Caco-2 (cell line): ENCODE data around the gene GSTA3. TPM values are rescaled to one million over a fixed set of nuclear protein-coding genes. Genes with fewer than 3 reads are reported as not detected.

Experiments used
- BruUV-seq: library from RNA; stranded (reverse); fragments of 400-500 nt; replicated peaks from 2 replicates; lab custom pipeline; 2021; lab: Mats Ljungman, UMichigan
- CTCF ChIA-PET: fragments of 300-600 bp; sonication (Branson Sonifier 250); formaldehyde crosslinking; loops from one replicate; lab custom pipeline; 2022; ENCODE audit warnings: antibody characterized with exemption; lab: Charles Lee
- POLR2A ChIA-PET: fragments of 300-600 bp; sonication (Branson Sonifier 250); formaldehyde crosslinking; loops from one replicate; lab custom pipeline; 2022; ENCODE audit warnings: antibody characterized with exemption; lab: Charles Lee
- DNase-seq, 2 experiments: peaks; one replicate each; pipeline versions ENCODE4 v3.0.0 to v3.0.0-alpha.2; 2020 to 2022
- H3K27me3 ChIP-seq: replicated peaks from 2 replicates; pipeline ENCODE4 v1.6.0; 2011; ENCODE audit warnings: low read length; ENCODE audit not compliant: control insufficient read depth, insufficient read depth
- H3K36me3 ChIP-seq: 2 replicates; pipeline ENCODE4 v1.5.1; 2011; ENCODE audit warnings: low read length; ENCODE audit not compliant: control insufficient read depth, insufficient read depth
- H3K4me1 ChIP-seq: fragments of 250-450 bp; sonication (Bioruptor Pico); 2 replicates; pipeline ENCODE4 v1.5.1; 2020; ENCODE audit warnings: mild to moderate bottlenecking
- H3K4me3 ChIP-seq: 2 replicates; pipeline ENCODE4 v1.5.1; 2011; ENCODE audit warnings: low read depth, mild to moderate bottlenecking, control low read depth, low read length
- H3K9me3 ChIP-seq: fragments of 250-450 bp; sonication (Bioruptor Pico); 2 replicates; pipeline ENCODE4 v1.5.1; 2020; ENCODE audit warnings: mild to moderate bottlenecking, moderate library complexity
- H3K27ac Mint-ChIP-seq: one replicate; pipeline ENCODE4 v1.8.0; 2022; ENCODE audit warnings: mixed read lengths; ENCODE audit not compliant: unreplicated experiment
- H3K27me3 Mint-ChIP-seq: one replicate; pipeline ENCODE4 v1.8.0; 2022; ENCODE audit warnings: mixed read lengths; ENCODE audit not compliant: insufficient read depth, unreplicated experiment
- H3K36me3 Mint-ChIP-seq: one replicate; pipeline ENCODE4 v1.8.0; 2022; ENCODE audit warnings: mild to moderate bottlenecking, mixed read lengths; ENCODE audit not compliant: insufficient read depth, unreplicated experiment
- H3K4me1 Mint-ChIP-seq: one replicate; pipeline ENCODE4 v1.8.0; 2022; ENCODE audit warnings: low read depth, mixed read lengths; ENCODE audit not compliant: unreplicated experiment
- H3K4me3 Mint-ChIP-seq: one replicate; pipeline ENCODE4 v1.8.0; 2022; ENCODE audit warnings: mild to moderate bottlenecking, moderate library complexity, mixed read lengths; ENCODE audit not compliant: unreplicated experiment
- H3K9me3 Mint-ChIP-seq: one replicate; pipeline ENCODE4 v1.8.0; 2022; ENCODE audit warnings: mixed read lengths; ENCODE audit not compliant: unreplicated experiment
- intact Hi-C: fragments of 100-400 bp; cut with micrococcal nuclease; formaldehyde crosslinking; loops from one replicate; pipeline ENCODE4 v1.10.0; 2022; ENCODE audit not compliant: unreplicated experiment
- total RNA-seq: library from RNA; stranded (reverse); gene quantifications from 2 replicates; pipeline ENCODE4 v1.2.3, GENCODE V29; 2022
- TF ChIP-seq, protein P1 (sequence below), 2 experiments: fragments of 200-600 bp in 1 of 2; IDR thresholded peaks; 1 replicate in 1 of 2; 2 replicates in 1 of 2; pipeline versions ENCODE4 v1.5.1 to v1.8.0; 2011 to 2022; ENCODE audit warnings: antibody characterized with exemption in 1 of 2, control low read depth in 1 of 2, inconsistent platforms in 1 of 2, low read depth in 1 of 2, low read length in 1 of 2, mild to moderate bottlenecking in 1 of 2, moderate library complexity in 1 of 2; ENCODE audit not compliant: insufficient read depth in 1 of 2, severe bottlenecking in 1 of 2, unreplicated experiment in 1 of 2

The GSTA3 gene
- total RNA-seq, 1 experiment from 2014 or later: not detected

DNA sequence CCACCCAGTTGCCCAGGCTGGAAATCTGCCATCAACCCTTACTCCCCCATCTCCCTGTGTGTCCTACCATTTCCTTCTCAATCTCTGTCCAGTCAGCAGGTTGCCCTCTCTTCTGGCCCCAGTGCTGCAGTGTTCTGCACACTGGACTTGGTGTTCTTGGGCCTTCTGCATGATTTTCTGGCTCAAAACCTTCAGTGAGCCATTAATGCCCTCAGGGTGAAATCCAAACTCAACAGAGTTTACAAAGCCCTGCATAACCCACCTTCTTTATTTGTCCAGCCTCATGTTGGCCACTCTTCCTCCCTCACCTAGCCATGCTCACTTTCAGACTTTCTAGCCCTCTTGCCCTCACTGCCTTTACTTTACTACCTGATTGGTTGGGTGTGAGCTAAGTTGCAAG, 5.0 kb upstream of the GSTA3 start:
- TF ChIP-seq, protein P1, sequence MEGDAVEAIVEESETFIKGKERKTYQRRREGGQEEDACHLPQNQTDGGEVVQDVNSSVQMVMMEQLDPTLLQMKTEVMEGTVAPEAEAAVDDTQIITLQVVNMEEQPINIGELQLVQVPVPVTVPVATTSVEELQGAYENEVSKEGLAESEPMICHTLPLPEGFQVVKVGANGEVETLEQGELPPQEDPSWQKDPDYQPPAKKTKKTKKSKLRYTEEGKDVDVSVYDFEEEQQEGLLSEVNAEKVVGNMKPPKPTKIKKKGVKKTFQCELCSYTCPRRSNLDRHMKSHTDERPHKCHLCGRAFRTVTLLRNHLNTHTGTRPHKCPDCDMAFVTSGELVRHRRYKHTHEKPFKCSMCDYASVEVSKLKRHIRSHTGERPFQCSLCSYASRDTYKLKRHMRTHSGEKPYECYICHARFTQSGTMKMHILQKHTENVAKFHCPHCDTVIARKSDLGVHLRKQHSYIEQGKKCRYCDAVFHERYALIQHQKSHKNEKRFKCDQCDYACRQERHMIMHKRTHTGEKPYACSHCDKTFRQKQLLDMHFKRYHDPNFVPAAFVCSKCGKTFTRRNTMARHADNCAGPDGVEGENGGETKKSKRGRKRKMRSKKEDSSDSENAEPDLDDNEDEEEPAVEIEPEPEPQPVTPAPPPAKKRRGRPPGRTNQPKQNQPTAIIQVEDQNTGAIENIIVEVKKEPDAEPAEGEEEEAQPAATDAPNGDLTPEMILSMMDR (IDR thresholded peaks at IDR 0.05; ENCODE audit: insufficient read depth in 1 of 2, low read depth in 1 of 2, low read length in 1 of 2, severe bottlenecking in 1 of 2, unreplicated experiment in 1 of 2): no peak
- Histone ChIP-seq H3K9me3 (no peaks in the 10 kb centered on the region), H3K4me3 (no peak overlapping the region), H3K27me3 (no peaks in the 10 kb centered on the region), H3K4me1 (peaks cover 20% of the 10 kb centered on the region), H3K36me3 (no peaks in the 10 kb centered on the region)
- peaks cover 8% of the 10 kb centered on the region for H3K9me3 Mint-ChIP-seq
- intact Hi-C loops: no loop called here
- ChIA-PET POLR2A (no interaction called here), CTCF (no interaction called here)
- DNase-seq: no peak
- peaks cover 7% of the 10 kb centered on the region for H3K4me1 Mint-ChIP-seq
- no peaks in the 10 kb centered on the region for H3K27me3 Mint-ChIP-seq
- BruUV-seq: no TSS peak
- H3K36me3 Mint-ChIP-seq: peaks cover 6% of the 10 kb centered on the region
- H3K4me3 Mint-ChIP-seq: no peak overlapping the region
- no peak overlapping the region for H3K27ac Mint-ChIP-seq

- H3K4me3 ChIP-seq: no peak overlapping the region
- DNase-seq: no peak
- Mint-ChIP-seq H3K4me3 (no peak overlapping the region), H3K27ac (no peak overlapping the region), H3K4me1 (no peaks in the 10 kb centered on the region), H3K36me3 (no peaks in the 10 kb centered on the region), H3K27me3 (no peaks in the 10 kb centered on the region), H3K9me3 (peaks cover 7% of the 10 kb centered on the region)
- BruUV-seq: no TSS peak
- ChIA-PET POLR2A (no interaction called here), CTCF (no interaction called here)
- H3K9me3 ChIP-seq: peaks cover 2% of the 10 kb centered on the region; the same call in 1 of the 2 replicates
- H3K27me3 ChIP-seq: no peaks in the 10 kb centered on the region
- 0 out of 2 replicates have a peak, but pooled peaks cover 3% of the 10 kb centered on the region for H3K4me1 ChIP-seq
- no peaks in the 10 kb centered on the region for H3K36me3 ChIP-seq
- intact Hi-C loops: no loop called here
- TF ChIP-seq, protein P1 (IDR thresholded peaks at IDR 0.05; ENCODE audit: insufficient read depth in 1 of 2, low read depth in 1 of 2, low read length in 1 of 2, severe bottlenecking in 1 of 2, unreplicated experiment in 1 of 2): no peak
Observed at GRCh38 chr6:52910091-52910490, 593 bp upstream of the GSTA3 start.

GRCh38 chr6:52909131-52909530, 367 bp downstream of the GSTA3 start:
- no peaks in the 10 kb centered on the region for H3K27me3 ChIP-seq
- peaks cover 3% of the 10 kb centered on the region; the same call in 1 of the 2 replicates for H3K9me3 ChIP-seq
- no TSS peak for BruUV-seq
- no peaks in the 10 kb centered on the region for H3K4me1 Mint-ChIP-seq
- DNase-seq: no peak
- H3K36me3 ChIP-seq: no peaks in the 10 kb centered on the region
- intact Hi-C loops: no loop called here
- 0 out of 2 replicates have a peak, but pooled peaks cover 3% of the 10 kb centered on the region for H3K4me1 ChIP-seq
- ChIA-PET CTCF (no interaction called here), POLR2A (no interaction called here)
- no peak overlapping the region for H3K4me3 Mint-ChIP-seq
- TF ChIP-seq, protein P1 (IDR thresholded peaks at IDR 0.05; ENCODE audit: insufficient read depth in 1 of 2, low read depth in 1 of 2, low read length in 1 of 2, severe bottlenecking in 1 of 2, unreplicated experiment in 1 of 2): no peak
- no peaks in the 10 kb centered on the region for H3K9me3 Mint-ChIP-seq
- no peaks in the 10 kb centered on the region for H3K27me3 Mint-ChIP-seq
- no peaks in the 10 kb centered on the region for H3K36me3 Mint-ChIP-seq
- no peak overlapping the region for H3K27ac Mint-ChIP-seq
- no peak overlapping the region for H3K4me3 ChIP-seq
